OCI-LY7 (cell line): Measurements from ENCODE around the gene TRPC1. TPM values are rescaled to one million over a fixed set of nuclear protein-coding genes. Genes with fewer than 3 reads are reported as not detected.
"Not testable (repeated sequence)": the region's sequence is repeated elsewhere in the genome, so short reads cannot be mapped to it uniquely, and the experiment has no call there.

Experiments
- BruUV-seq: library from RNA; stranded (reverse); fragments of 400-500 nt; replicated peaks from 2 replicates; lab custom pipeline; 2021; lab: Mats Ljungman, UMichigan
- CTCF ChIA-PET: fragments of 300-600 bp; sonication (Branson Sonifier 250); formaldehyde crosslinking; loops from one replicate; lab custom pipeline; 2022; ENCODE audit warnings: antibody characterized with exemption; ENCODE audit not compliant: unreplicated experiment; lab: Charles Lee
- POLR2A ChIA-PET: fragments of 300-600 bp; sonication (Branson Sonifier 250); formaldehyde crosslinking; loops from one replicate; lab custom pipeline; 2022; ENCODE audit warnings: antibody characterized with exemption; lab: Charles Lee
- DNase-seq: peaks from one replicate; pipeline ENCODE4 v3.0.0-alpha.2; 2015; ENCODE audit warnings: low spot score
- H2AFZ ChIP-seq: fragments of 200-600 bp; sonication (generic), shearing (Covaris generic); 2 replicates; pipeline ENCODE4 v1.6.1; 2014; ENCODE audit warnings: mild to moderate bottlenecking, antibody characterized with exemption, low read length, moderate library complexity
- H3K27ac ChIP-seq: fragments of 200-600 bp; sonication (generic); 2 replicates; pipeline ENCODE4 v1.5.1; 2014; ENCODE audit warnings: mixed run types, low read depth, mild to moderate bottlenecking, moderate library complexity, low read length, inconsistent platforms; ENCODE audit not compliant: poor library complexity, severe bottlenecking
- H3K36me3 ChIP-seq: fragments of 200-600 bp; sonication (generic); 2 replicates; pipeline ENCODE4 v1.6.1; 2014; ENCODE audit warnings: mild to moderate bottlenecking, antibody characterized with exemption, low read length, moderate library complexity, mixed read lengths; ENCODE audit not compliant: insufficient read depth
- H3K4me1 ChIP-seq: fragments of 200-600 bp; sonication (generic); 2 replicates; pipeline ENCODE4 v1.5.1; 2014; ENCODE audit warnings: mild to moderate bottlenecking, low read length; ENCODE audit not compliant: insufficient read depth, poor library complexity, severe bottlenecking
- H3K4me2 ChIP-seq: fragments of 200-600 bp; sonication (generic); 2 replicates; pipeline ENCODE4 v1.6.1; 2014; ENCODE audit warnings: mild to moderate bottlenecking, low read length
- H3K4me3 ChIP-seq: fragments of 200-600 bp; sonication (generic); 2 replicates; pipeline ENCODE4 v1.5.1; 2014; ENCODE audit warnings: mild to moderate bottlenecking, low read depth, low read length; ENCODE audit not compliant: poor library complexity, severe bottlenecking
- H3K79me2 ChIP-seq: fragments of 200-600 bp; sonication (generic); 2 replicates; pipeline ENCODE4 v1.6.1; 2016; ENCODE audit warnings: low read depth, mild to moderate bottlenecking, low read length, moderate library complexity, mixed read lengths; ENCODE audit not compliant: insufficient read depth
- H3K9me2 ChIP-seq: fragments of 200-600 bp; sonication (generic); 2 replicates; pipeline ENCODE4 v1.6.1; 2016; ENCODE audit warnings: mild to moderate bottlenecking, low read length, mixed read lengths; ENCODE audit not compliant: insufficient read depth
- H3K9me3 ChIP-seq: fragments of 200-600 bp; sonication (generic); 2 replicates; pipeline ENCODE4 v1.6.1; 2014; ENCODE audit warnings: mild to moderate bottlenecking, mixed run types, low read length, mixed read lengths
- H4K20me1 ChIP-seq: fragments of 200-600 bp; sonication (generic); 2 replicates; pipeline ENCODE4 v1.6.1; 2014; ENCODE audit warnings: mild to moderate bottlenecking, antibody characterized with exemption, low read length, moderate library complexity, mixed read lengths; ENCODE audit not compliant: insufficient read depth
- CTCF ChIP-seq: fragments of 200-600 bp; sonication (generic); conservative IDR thresholded peaks from 2 replicates; pipeline ENCODE4 v1.5.1; 2014; ENCODE audit warnings: mild to moderate bottlenecking, antibody characterized with exemption, low read length, moderate library complexity, mixed read lengths
- EZH2phosphoT487 ChIP-seq: fragments of 200-600 bp; sonication (generic); IDR thresholded peaks from 2 replicates; pipeline ENCODE4 v1.6.1; 2018; ENCODE audit warnings: low read depth, borderline replicate concordance, mild to moderate bottlenecking, mixed run types, antibody characterized with exemption, low read length, moderate library complexity, mixed read lengths
- intact Hi-C: fragments of 100-400 bp; cut with micrococcal nuclease; formaldehyde crosslinking; loops from one replicate; pipeline ENCODE4 v1.10.0; 2022; ENCODE audit not compliant: unreplicated experiment
- total RNA-seq, 2 experiments: library from RNA; depleted of rRNA in 1 of 2; stranded (reverse); fragments of >200 nt in 1 of 2; shearing (Covaris generic) in 1 of 2; gene quantifications; 2 replicates each; pipeline ENCODE4 v1.2.3, GENCODE V29; 2014 to 2022

The TRPC1 gene
- total RNA-seq, 2 experiments from 2014 or later = 0.60 to 0.74 TPM

GRCh38 chr3:142746646-142747045 lies 22.8 kb downstream of the TRPC1 start:
- CTCF ChIA-PET = no interaction called here

GRCh38 chr3:142750531-142750930 lies 26.7 kb downstream of the TRPC1 start:
- H3K36me3 ChIP-seq, POLR2A ChIA-PET, BruUV-seq: not testable (repeated sequence)

More at GRCh38 chr3:142746646-142747045, 22.8 kb downstream of the TRPC1 start:
- DNase-seq = no peak
- H2AFZ ChIP-seq = no peak overlapping the region
- H3K4me2 ChIP-seq = no peak overlapping the region
- no peaks in the 10 kb centered on the region for H4K20me1 ChIP-seq
- intact Hi-C loops = loop anchor here (2.0 kb wide), 1 partner anchor 74 kb away; no protein-coding TSS in a partner anchor
- no peaks in the 10 kb centered on the region for H3K9me2 ChIP-seq
- H3K27ac ChIP-seq = no peak overlapping the region
- POLR2A ChIA-PET = no interaction called here
- BruUV-seq = no TSS peak
- H3K4me3 ChIP-seq = no peak overlapping the region
- H3K9me3 ChIP-seq = no peaks in the 10 kb centered on the region
- no peak for TF ChIP-seq EZH2phosphoT487
- TF ChIP-seq CTCF = no peak
- no peaks in the 10 kb centered on the region for H3K4me1 ChIP-seq
- no peaks in the 10 kb centered on the region for H3K79me2 ChIP-seq
- no peaks in the 10 kb centered on the region for H3K36me3 ChIP-seq

GRCh38 chr3:142752605-142753004 lies 28.8 kb downstream of the TRPC1 start:
- intact Hi-C loops, H3K9me3 ChIP-seq, H3K27ac ChIP-seq, H3K79me2 ChIP-seq, H3K9me2 ChIP-seq, H3K4me1 ChIP-seq, H4K20me1 ChIP-seq, H3K4me2 ChIP-seq, H3K4me3 ChIP-seq, H2AFZ ChIP-seq, DNase-seq, CTCF ChIA-PET, H3K36me3 ChIP-seq, BruUV-seq, POLR2A ChIA-PET: not testable (repeated sequence)

More at GRCh38 chr3:142750531-142750930, 26.7 kb downstream of the TRPC1 start:
- H3K79me2 ChIP-seq, H3K4me3 ChIP-seq, CTCF ChIA-PET, H3K9me3 ChIP-seq, H3K9me2 ChIP-seq, H2AFZ ChIP-seq, H3K4me2 ChIP-seq, intact Hi-C loops, H3K27ac ChIP-seq, H3K4me1 ChIP-seq, DNase-seq, H4K20me1 ChIP-seq: not testable (repeated sequence)

- no peaks in the 10 kb centered on the region for H3K79me2 ChIP-seq
- BruUV-seq = no TSS peak
- CTCF ChIA-PET = no interaction called here
Measured at GRCh38 chr3:142754494-142754893, 30.7 kb downstream of the TRPC1 start.

More at GRCh38 chr3:142754494-142754893, 30.7 kb downstream of the TRPC1 start:
- H3K4me1 ChIP-seq = no peaks in the 10 kb centered on the region
- H3K27ac ChIP-seq = no peak overlapping the region
- no peaks in the 10 kb centered on the region for H3K36me3 ChIP-seq
- no peaks in the 10 kb centered on the region for H4K20me1 ChIP-seq
- intact Hi-C loops = no loop called here
- H2AFZ ChIP-seq = no peak overlapping the region
- POLR2A ChIA-PET = interaction anchor here (0.6 to 0.7 kb wide), 2 partner anchors 187 to 189 kb away, joined by 3 to 4 read pairs; no protein-coding TSS in a partner anchor
- no peak for DNase-seq
- no peaks in the 10 kb centered on the region for H3K9me2 ChIP-seq
- no peak overlapping the region for H3K4me3 ChIP-seq
- H3K4me2 ChIP-seq = no peak overlapping the region
- H3K9me3 ChIP-seq = no peaks in the 10 kb centered on the region
- no peak for TF ChIP-seq EZH2phosphoT487
- TF ChIP-seq CTCF = no peak
